ENCODE measurements around the gene GOLGA8T.
"Not testable (repeated sequence)": the region's sequence is repeated elsewhere in the genome, so short reads cannot be mapped to it uniquely, and the experiment has no call there.

The GOLGA8T gene, protein sequence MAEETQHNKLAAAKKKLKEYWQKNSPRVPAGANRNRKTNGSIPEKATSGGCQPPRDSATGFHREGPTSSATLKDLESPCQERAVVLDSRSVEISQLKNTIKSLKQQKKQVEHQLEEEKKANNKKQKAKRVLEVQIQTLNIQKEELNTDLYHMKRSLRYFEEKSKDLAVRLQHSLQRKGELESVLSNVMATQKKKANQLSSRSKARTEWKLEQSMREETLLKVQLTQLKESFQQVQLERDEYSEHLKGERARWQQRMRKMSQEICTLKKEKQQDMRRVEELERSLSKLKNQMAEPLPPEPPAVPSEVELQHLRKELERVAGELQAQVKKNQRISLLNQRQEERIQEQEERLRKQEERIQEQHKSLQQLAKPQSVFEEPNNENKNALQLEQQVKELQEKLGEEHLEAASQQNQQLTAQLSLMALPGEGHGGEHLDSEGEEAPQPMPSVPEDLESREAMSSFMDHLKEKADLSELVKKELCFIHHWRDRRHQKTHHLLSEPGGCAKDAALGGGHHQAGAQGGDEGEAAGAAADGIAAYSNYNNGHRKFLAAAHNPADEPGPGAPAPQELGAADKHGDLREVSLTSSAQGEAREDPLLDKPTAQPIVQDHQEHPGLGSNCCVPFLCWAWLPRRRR

DNA sequence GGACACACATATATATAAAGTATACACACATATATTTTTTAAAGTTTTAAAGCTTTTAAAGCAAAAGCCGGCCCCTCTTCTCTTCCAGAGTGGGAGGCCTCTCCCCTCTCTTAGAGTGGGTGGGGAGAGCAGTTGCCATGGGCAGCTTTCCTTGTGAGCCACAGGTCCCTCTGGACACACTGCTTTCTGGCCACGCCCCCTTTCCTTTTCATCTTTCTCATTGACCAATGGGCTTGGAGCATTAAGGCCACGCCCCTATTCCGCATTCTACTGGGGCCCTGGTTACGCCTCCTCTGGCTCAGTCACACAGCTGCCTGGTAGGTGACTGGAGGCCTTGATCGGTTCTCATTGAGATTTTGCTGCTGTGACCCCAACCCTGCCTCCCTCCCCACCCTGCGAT, at the start of gene GOLGA8T:
Gene GOLGA8T (plus strand): TSS at position 301 of the 400 bp plus-strand sequence. CDS start 98 bp downstream, at position 399.
- CTCF ChIA-PET; POLR2A ChIA-PET; DNase-seq (ENCODE audit: extremely low spot score): not testable (repeated sequence)

DNA sequence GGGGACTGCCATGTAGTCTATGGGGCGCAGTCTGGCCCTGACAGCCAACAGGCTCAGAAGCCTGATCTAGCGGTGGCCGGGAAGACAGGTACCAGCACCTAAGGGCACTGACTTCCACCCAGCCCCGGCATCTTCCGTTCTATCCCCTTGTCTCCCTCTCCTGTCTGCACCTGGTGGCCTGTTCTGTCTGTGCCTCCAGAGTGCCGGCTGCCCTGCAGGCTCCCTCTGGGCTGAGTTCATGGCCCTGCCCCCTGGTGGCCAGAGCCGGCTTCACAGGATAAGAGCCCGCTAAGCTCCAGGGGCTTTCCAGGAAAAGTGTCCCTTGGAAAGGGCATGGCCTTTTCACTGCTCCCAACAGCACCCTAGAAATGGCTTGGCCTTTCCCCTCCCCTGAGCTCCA, 37.0 kb upstream of the GOLGA8T start:
- POLR2A ChIA-PET; DNase-seq (ENCODE audit: extremely low spot score); CTCF ChIA-PET: not testable (repeated sequence)

DNA sequence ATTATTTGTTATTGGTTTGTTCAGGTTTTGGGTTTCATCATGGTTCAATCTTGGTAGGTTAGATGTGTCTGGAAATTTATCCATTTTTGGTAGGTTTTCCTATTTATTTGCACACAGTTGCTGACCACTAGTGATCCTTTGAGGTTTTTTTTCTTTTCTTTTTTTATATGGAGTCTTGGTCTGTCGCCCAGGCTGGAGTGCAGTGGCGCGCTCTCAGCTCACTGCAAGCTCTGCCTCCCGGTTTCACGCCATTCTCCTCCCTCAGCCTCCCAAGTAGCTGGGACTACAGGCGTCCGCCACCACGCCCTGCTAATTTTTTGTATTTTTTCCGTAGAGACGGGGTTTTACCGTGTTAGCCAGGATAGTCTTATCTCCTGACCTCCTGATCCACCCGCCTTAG, 32.0 kb upstream of the GOLGA8T start:
- DNase-seq (ENCODE audit: extremely low spot score); POLR2A ChIA-PET; CTCF ChIA-PET: not testable (repeated sequence)

DNA sequence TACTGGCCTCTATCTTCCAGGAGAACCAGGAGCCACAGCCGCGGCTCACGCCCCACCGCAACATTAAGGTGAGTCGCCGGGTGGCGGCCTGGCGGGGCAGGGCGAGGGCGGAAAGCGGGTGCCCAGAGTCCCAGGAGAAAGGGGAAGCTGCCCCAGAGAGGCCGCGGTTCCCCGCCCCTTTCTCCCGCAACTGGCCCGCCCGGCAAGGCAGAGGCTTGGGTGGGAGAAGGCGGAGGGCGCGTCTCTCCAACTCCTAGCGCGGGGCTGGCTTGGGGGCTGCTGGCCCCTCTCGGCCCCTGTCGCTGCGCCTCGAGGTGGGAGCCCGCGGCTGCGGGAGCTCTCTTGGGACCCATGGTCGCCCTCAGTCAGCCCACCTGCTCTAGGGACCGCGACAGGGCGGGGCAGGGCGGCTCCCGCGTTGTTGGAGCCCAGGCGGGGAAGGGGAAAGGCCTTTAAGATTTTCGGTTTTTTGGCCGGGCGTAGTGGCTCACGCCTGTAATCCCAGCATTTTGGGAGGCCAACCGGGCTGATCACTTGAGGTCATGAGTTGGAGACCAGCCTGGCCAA, 30.8 kb upstream of the GOLGA8T start:
- POLR2A ChIA-PET; DNase-seq (ENCODE audit: extremely low spot score); CTCF ChIA-PET: not testable (repeated sequence)

DNA sequence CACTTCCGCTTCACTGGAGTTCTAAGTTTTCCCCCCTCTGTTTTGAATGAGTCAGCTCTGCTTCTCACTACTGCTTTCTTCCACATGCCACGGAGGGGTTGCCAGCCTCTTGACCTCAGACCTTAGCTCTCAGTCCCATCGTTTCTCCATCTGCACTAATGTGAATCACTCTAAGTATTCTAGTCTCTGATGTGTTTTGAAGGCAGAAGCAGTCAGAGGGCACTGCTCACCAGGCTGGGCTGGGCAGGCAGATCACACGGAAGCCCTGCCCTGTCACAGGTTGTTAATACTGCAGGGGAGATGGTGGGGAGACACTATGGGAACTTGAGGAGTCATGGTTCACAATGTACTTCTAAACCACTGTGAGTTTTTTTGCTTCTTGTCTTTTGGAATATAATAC, 24.3 kb upstream of the GOLGA8T start:
- DNase-seq (ENCODE audit: extremely low spot score); CTCF ChIA-PET; POLR2A ChIA-PET: not testable (repeated sequence)

DNA sequence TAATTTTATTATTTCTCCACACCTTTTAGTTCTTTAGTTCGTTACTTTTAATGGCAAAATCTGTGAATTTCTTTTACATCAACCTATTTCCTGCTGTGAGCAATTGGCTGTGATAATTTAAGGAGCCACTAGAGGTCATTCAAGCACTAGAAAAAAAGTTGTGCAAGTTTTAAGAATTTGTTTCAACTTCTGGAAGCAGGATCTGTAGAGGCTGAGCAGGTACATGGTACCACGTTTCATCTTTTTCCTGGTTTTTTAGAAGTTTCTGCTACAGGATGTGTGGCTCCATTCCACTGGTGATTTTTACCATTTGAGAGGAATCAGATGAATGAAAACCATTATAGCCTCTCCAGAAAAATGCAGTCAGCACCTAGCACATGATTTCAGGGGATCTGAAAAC, 4.8 kb upstream of the GOLGA8T start:
- POLR2A ChIA-PET; DNase-seq (ENCODE audit: extremely low spot score); CTCF ChIA-PET: not testable (repeated sequence)

DNA sequence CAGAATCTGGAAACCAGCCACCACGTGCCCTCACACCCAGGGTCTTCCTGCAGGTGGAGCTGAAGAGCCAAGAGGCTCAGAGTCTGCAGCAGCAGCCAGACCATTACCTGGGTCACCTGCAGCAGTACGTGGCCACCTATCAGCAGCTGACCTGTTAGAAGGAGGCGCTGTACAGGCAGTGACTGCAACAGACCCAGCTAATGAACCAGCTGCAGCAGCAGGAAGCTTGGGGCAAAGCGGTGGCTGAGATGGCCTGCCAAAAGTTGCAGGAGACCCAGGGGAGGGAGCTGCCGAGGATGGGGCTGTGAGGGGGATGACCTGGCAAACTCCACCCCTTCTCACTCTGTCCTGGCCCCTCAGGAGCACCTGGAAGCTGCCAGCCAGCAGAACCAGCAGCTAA, 8.4 kb downstream of the GOLGA8T start:
- CTCF ChIA-PET; POLR2A ChIA-PET; DNase-seq (ENCODE audit: extremely low spot score): not testable (repeated sequence)

DNA sequence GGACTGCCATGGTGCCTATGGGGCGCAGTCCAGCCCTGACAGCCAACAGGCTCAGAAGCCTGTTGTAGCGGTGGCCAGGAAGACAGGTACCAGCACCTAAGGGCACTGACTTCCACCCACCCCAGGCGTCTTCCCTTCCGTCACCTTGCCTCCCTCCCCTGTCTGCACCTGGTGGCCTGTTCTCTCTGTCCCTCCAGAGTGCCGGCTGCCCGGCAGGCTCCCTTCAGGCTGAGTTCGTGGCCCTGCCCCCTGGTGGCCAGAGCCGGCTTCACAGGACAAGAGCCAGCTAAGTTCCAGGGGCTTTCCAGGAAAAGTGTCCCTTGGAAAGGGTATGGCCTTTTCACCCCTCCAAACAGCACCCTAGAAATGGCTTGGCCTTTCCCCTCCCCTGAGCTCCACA, 15.0 kb downstream of the GOLGA8T start:
- POLR2A ChIA-PET; CTCF ChIA-PET; DNase-seq (ENCODE audit: extremely low spot score): not testable (repeated sequence)

DNA sequence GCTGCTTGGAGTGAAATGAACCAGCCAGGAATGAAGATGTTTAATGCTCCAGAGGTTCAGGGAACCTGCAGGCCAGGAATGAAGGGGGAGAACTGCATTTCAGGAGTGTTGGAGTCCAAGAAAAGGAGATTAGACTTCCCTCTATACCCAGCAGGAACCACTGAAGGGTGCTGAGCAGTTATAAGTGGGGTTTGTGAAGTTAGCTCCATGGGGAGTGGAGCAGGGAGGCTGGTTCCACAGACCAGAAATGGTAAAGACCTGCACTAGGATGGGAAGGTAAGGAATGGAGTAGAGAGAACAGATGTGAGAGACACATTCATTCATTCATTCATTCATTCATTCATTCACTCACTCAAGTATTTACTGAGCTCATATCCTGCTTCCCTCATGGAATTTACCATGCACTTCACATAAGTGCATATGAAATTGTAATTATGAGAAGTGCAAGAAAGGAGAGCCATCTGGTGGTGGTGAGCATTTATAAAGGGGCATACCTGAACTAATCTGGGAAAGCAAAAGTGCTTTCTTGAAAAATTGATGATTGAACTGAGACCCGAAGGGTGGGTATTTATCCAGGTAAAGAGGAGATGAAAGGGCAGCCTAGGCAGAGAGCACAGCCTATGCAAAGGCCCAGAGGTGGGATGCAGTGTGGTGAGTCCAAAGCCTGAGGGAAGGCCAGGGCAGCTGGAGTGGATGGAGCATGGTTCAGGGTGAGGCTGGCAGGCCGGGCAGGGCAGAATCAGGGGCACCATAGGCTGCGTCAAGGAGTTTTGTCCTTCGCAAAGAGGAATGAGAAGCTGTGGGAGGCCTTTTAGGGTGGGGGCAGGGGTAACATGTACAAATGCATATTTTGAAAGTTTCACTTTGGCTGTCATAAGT, 27.9 kb downstream of the GOLGA8T start:
- POLR2A ChIA-PET; DNase-seq (ENCODE audit: extremely low spot score); CTCF ChIA-PET: not testable (repeated sequence)

DNA sequence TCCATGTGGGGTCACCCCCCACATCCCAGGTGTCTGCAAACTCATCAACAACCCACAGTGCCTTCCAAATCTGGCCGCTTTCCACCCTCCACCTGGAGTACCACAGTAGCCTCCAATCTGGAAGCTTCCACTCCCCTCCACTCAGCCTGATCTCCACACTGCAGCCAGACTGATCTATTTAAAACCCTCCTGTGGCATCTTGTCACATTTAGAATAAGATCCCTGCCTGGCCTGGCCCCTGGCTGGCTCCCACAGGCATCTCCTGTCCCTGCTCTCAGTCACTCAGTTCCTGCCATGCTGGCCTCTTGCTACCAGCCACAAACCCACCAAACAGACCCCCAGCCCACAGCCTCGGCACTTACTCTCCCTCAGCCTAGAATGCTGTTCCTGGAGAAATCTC, 28.9 kb downstream of the GOLGA8T start:
- DNase-seq (ENCODE audit: extremely low spot score); POLR2A ChIA-PET; CTCF ChIA-PET: not testable (repeated sequence)

DNA sequence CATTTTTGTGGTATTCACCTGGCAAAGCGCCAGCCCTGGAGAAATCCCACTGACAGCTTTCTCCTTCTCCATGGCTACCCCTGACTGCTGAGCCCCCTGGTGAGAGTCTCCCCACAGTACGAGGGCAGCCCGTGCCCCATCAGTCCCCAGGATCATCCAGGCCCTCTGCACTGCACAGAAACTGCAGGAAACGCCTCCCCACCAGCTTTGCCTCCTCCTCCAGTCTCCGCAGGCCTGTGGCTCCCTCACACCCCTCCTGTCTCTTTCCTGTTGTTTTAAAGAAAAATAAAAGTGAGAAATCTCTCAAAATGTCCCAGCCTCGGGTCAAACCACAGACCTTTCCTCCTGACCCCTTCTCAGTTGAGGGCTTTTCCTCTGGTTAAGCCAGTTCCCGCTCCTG, 29.4 kb downstream of the GOLGA8T start:
- CTCF ChIA-PET; DNase-seq (ENCODE audit: extremely low spot score); POLR2A ChIA-PET: not testable (repeated sequence)

DNA sequence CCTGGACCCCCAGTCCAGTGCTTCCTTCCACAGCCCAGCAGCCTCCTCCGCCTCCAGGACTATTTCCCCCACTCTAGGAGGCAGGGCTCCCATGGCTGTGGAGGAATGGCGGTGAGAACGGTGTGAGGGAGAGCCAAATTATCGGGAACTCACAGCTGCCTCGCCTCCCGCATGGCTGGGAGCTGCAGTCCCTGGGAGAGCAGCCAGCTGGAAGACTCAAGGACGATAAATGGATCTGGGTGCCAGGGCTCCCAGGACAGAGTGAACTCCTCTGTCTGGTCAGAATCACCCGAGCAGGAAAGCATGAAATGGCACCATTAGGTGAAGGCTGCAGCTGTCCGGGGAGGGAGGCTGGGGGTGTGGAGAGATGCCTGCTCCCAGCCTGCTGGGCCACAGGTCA, 32.6 kb downstream of the GOLGA8T start:
- CTCF ChIA-PET; DNase-seq (ENCODE audit: extremely low spot score); POLR2A ChIA-PET: not testable (repeated sequence)

DNA sequence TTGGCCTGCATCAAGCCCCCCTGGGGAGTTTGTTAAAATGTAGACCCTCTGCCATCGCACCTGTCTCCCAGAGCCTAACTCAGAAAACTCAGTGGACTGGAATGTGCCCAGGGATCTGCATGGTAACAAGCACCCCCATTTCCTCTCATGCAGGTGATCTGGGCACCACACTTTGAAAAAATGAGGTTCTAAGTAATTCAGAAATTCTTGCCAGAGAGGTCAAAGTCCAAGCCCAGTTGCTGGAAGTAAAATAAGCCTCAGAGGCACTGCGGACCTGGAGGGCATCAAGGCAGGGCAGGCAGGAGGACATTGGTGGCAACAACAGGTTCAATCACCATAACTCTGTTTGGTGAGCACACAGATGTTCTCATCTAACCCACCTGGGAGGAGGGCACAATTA, 33.0 kb downstream of the GOLGA8T start:
- DNase-seq (ENCODE audit: extremely low spot score); POLR2A ChIA-PET; CTCF ChIA-PET: not testable (repeated sequence)

DNA sequence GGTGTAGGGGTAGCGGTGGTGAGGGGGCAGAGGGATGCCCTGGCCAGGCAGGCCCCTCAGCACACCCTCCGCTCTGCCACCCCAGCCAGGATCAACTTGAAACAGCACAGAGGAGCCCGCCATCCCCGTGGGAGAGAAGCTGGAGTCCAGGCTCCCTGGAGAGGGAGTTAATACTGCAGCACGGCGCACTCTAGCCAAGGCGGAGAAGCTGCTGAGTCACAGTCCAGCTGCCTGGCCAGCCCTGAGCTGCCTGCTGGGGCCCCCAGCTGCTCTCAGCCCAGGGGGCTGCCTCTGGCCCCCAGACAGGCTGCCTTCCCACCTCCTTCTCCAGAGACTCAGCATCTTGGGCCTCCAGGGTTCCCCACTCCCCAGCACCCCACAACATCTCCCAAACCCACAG, 36.6 kb downstream of the GOLGA8T start:
- CTCF ChIA-PET; DNase-seq (ENCODE audit: extremely low spot score); POLR2A ChIA-PET: not testable (repeated sequence)

DNA sequence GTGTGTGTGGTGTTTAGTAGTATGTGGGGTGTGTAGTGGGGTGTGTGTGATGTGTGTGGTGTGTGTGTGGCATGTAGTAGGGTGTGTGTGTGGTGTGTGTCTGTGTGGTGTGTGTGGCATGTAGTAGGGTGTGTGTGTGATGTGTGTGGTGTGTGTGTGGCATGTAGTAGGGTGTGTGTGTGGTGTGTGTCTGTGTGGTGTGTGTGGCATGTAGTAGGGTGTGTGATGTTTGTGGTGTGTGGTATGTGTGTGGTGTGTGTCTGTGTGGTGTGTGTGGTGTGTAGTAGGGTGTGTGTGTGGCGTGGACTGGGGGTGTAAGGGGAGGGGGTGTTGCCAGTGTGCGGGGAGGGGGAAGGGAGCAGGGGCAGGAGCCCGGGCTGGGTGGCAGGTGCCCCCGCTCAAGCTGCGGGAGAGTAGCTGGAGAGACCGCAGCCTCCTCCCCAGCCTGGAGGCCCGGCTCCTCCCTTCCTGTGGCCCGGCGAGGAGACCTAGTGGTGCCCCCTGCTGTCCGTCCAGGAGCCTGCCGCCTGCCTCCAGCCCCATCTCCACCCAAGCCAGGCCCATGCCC, 38.3 kb downstream of the GOLGA8T start:
- DNase-seq (ENCODE audit: extremely low spot score); CTCF ChIA-PET; POLR2A ChIA-PET: not testable (repeated sequence)

DNA sequence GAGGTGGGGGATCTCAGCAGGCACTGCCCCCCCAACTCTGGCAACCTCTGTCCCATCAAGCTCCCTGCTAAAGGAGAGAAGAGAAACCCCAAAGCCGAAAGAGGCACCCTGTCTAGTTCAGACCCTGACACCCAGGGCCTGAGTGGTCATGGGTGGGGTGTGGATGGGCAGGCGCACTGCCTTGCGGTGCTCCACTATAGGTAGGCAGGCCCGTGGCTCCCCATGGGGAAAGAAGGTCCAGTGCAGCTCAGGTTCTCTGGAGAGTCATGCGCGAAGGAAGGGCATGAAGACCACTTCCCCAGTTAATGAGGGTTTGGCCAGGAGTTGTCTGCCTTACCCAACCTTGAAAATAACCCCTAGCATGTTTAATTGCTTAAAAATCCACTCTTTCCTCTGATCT, 40.4 kb downstream of the GOLGA8T start:
- POLR2A ChIA-PET; DNase-seq (ENCODE audit: extremely low spot score); CTCF ChIA-PET: not testable (repeated sequence)

DNA sequence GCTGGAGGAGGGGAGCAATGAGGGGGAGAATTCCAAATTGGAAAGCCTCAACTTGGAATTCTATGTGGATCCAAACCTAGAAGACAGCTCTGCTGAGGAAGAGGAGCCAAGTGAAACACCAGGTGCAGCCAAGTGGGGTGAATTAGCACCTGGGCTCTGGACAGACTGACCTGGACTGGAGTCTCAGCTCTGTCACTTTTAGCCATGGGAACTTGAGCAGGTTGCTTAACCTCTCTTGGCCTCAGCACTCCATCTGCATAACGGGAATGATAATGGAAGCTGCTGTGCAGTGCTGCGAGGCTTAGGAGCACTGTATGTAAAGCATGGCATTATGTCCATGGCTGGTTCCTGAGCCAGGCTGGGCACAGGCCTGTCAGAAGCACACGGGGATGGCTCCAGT, 41.8 kb downstream of the GOLGA8T start:
- POLR2A ChIA-PET; DNase-seq (ENCODE audit: extremely low spot score); CTCF ChIA-PET: not testable (repeated sequence)

DNA sequence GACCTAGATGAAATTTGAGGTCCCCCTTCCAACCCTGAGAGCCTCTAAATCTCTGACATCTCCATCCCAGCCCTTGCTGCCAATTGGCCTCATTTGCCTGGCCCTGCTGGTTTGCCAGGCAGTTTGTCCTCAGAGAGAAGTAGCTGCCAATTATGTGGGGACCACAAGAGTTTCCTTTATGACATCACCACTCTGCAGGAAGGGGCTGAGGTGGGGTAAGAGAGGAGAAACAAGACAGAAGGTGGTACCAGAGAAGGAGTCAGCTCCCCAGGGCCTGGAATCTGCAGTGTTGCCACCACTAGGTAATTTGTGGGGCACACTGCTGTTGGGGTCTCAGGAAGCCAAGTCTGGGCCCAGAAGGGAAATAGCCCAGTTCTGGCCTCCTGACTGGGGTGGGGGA, 45.0 kb downstream of the GOLGA8T start:
- POLR2A ChIA-PET; DNase-seq (ENCODE audit: extremely low spot score); CTCF ChIA-PET: not testable (repeated sequence)

DNA sequence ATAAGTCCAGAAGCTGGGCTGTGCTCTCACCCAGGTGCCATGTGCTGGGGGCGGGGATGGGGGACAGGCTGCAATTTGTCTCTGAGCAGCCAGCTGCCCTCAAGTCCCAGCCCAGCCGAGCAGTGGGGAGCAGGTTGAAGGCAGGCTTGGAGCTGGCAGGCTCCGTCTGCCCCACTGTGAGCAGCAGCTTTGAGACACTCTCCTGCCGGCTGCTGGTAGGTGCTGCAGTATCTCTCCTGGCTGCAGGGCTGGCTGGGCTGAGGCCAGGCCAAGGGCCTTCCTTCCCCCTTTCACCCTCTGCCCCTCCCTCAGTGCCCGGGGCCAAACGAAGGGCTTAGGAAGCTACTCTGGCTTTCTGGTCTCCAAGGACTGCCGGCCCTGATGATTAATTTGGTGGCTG, 50.6 kb downstream of the GOLGA8T start:
- POLR2A ChIA-PET; DNase-seq (ENCODE audit: extremely low spot score); CTCF ChIA-PET: not testable (repeated sequence)
